ENCODE results near the gene ADAM23. TPM values are rescaled to one million over a fixed set of nuclear protein-coding genes. Genes with fewer than 3 reads are reported as not detected.

Gene ADAM23
- total RNA-seq, 1 donor from 2014 or later = 8.5 TPM

GRCh38 chr2:206521612-206522011 lies 78.3 kb downstream of the ADAM23 start:
- TF ChIP-seq CTCF (IDR thresholded peaks at IDR 0.05; ENCODE audit: unreplicated experiment) = no peak
- H3K4me3 Mint-ChIP-seq = no peak overlapping the region
- no peak for DNase-seq (ENCODE audit: low spot score in 2 of 2, unreplicated experiment in 2 of 2)
- H3K9me3 Mint-ChIP-seq = no peaks in the 10 kb centered on the region
- no peaks in the 10 kb centered on the region for H3K4me1 Mint-ChIP-seq
- H3K27me3 Mint-ChIP-seq (ENCODE audit: low read depth) = peaks cover 3% of the 10 kb centered on the region
- no peaks in the 10 kb centered on the region for H3K36me3 Mint-ChIP-seq
- no peak overlapping the region for H3K27ac Mint-ChIP-seq

DNA sequence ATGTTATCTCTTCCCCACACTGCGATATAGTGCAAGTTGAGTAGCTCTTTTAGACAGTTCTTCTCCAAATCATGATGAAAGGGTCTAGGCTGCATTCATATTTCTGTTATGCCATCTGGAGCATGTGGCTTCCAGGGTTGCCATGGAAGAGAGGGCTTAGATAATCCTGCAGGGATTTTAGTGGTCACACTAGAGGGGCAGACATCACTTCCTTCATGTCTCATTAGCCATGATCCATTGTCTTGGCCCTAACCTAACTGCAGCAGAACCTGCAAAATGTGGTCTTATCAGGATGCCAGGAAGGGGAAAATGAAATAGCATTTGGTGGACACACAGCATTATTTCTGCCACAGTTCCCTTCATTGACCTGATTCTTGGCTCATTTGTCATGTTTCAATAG lies 83.1 kb downstream of the ADAM23 start:
- Mint-ChIP-seq H3K27ac (no peak overlapping the region), H3K4me1 (peaks cover 2% of the 10 kb centered on the region), H3K27me3 (ENCODE audit: low read depth) (no peaks in the 10 kb centered on the region), H3K36me3 (no peaks in the 10 kb centered on the region), H3K4me3 (no peak overlapping the region), H3K9me3 (no peaks in the 10 kb centered on the region)
- TF ChIP-seq CTCF (IDR thresholded peaks at IDR 0.05; ENCODE audit: unreplicated experiment) = no peak
- no peak for DNase-seq (ENCODE audit: low spot score in 2 of 2, unreplicated experiment in 2 of 2)

DNA sequence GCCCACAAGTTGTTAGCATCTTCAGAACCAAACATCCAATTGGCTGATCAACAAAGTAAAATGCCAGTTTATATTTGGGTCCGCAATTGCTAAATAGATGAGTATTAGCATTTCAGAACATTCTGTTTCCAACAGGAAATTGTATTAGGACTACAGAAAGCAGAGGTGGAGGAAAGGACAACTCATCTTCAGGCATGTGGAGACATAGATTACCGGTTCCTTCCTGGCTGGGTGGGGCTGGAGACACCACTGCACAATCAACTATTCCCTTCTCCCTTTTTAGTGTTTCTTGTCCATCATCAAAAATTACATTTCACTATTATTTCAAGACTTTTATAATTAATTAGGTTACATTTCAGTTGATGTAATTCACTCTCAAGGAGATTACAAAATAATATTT lies 83.8 kb downstream of the ADAM23 start:
- Mint-ChIP-seq H3K4me1 (peaks cover 4% of the 10 kb centered on the region), H3K36me3 (no peaks in the 10 kb centered on the region)

GRCh38 chr2:206530727-206531126 lies 87.4 kb downstream of the ADAM23 start:
- H3K9me3 Mint-ChIP-seq = no peaks in the 10 kb centered on the region
- no peak overlapping the region for H3K27ac Mint-ChIP-seq
- peaks cover 4% of the 10 kb centered on the region for H3K4me1 Mint-ChIP-seq
- no peak for DNase-seq (ENCODE audit: low spot score in 2 of 2, unreplicated experiment in 2 of 2)
- H3K27me3 Mint-ChIP-seq (ENCODE audit: low read depth) = no peaks in the 10 kb centered on the region
- no peaks in the 10 kb centered on the region for H3K36me3 Mint-ChIP-seq
- H3K4me3 Mint-ChIP-seq = no peak overlapping the region
- TF ChIP-seq CTCF (IDR thresholded peaks at IDR 0.05; ENCODE audit: unreplicated experiment) = no peak

More for the DNA sequence above, 83.8 kb downstream of the ADAM23 start:
- H3K27me3 Mint-ChIP-seq (ENCODE audit: low read depth) = no peaks in the 10 kb centered on the region
- no peak overlapping the region for H3K4me3 Mint-ChIP-seq
- TF ChIP-seq CTCF (IDR thresholded peaks at IDR 0.05; ENCODE audit: unreplicated experiment) = no peak
- no peak overlapping the region for H3K27ac Mint-ChIP-seq
- no peaks in the 10 kb centered on the region for H3K9me3 Mint-ChIP-seq
- no peak for DNase-seq (ENCODE audit: low spot score in 2 of 2, unreplicated experiment in 2 of 2)

- Mint-ChIP-seq H3K27ac (no peak overlapping the region), H3K9me3 (no peaks in the 10 kb centered on the region), H3K36me3 (no peaks in the 10 kb centered on the region), H3K27me3 (ENCODE audit: low read depth) (no peaks in the 10 kb centered on the region), H3K4me1 (peaks cover 4% of the 10 kb centered on the region), H3K4me3 (no peak overlapping the region)
- TF ChIP-seq CTCF (IDR thresholded peaks at IDR 0.05; ENCODE audit: unreplicated experiment) = no peak
- no peak for DNase-seq (ENCODE audit: low spot score in 2 of 2, unreplicated experiment in 2 of 2)
These were observed 88.7 kb downstream of the ADAM23 start for GRCh38 chr2:206531996-206532543.

DNA sequence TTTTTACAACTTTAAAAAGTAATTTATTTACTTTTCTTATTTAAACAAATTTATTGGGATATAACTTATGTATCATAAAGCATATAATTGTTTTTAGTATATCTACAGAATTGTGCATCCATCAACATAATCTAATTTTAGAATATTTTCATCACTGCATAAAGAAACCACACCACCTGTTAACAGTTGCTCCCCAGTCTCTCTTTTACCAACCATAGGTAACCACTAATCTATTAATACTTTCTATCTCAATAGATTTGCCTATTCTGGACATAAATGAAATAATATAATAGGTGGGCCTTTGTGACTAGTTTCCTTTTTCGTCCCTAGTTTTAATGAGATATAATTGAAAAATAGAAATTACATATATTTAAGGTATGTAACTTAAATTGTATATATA lies 90.6 kb downstream of the ADAM23 start:
- Mint-ChIP-seq H3K4me1 (peaks cover 4% of the 10 kb centered on the region), H3K4me3 (no peak overlapping the region), H3K36me3 (no peaks in the 10 kb centered on the region), H3K9me3 (no peaks in the 10 kb centered on the region), H3K27me3 (ENCODE audit: low read depth) (no peaks in the 10 kb centered on the region), H3K27ac (no peak overlapping the region)
- no peak for DNase-seq (ENCODE audit: low spot score in 2 of 2, unreplicated experiment in 2 of 2)
- TF ChIP-seq CTCF (IDR thresholded peaks at IDR 0.05; ENCODE audit: unreplicated experiment) = no peak
